MM.1S (cell line): Measurements from ENCODE around the gene DUSP14.
A peak's percentile ranks its signal among the peaks of the same experiment; 100 is the strongest.
"Not testable (repeated sequence)": the region's sequence is repeated elsewhere in the genome, so short reads cannot be mapped to it uniquely, and the experiment has no call there.

Source experiments
- DNase-seq: peaks from one replicate; pipeline ENCODE4 v3.0.0-alpha.2; 2015
- H2AFZ ChIP-seq: fragments of 300-600 bp; sonication (generic); 2 replicates; pipeline ENCODE4 v1.6.0; 2016; ENCODE audit warnings: antibody characterized with exemption, low read length
- H3F3A ChIP-seq: fragments of 300-600 bp; sonication (generic); 2 replicates; pipeline ENCODE4 v1.6.1; 2016; ENCODE audit warnings: mild to moderate bottlenecking, antibody characterized with exemption, low read length, moderate library complexity, mixed read lengths; ENCODE audit not compliant: insufficient read depth
- H3K27ac ChIP-seq: fragments of 300-600 bp; sonication (generic); 2 replicates; pipeline ENCODE4 v1.5.1; 2016; ENCODE audit warnings: mild to moderate bottlenecking, low read length
- H3K27me3 ChIP-seq: fragments of 300-600 bp; sonication (generic); replicated peaks from 2 replicates; pipeline ENCODE4 v1.6.0; 2016; ENCODE audit warnings: low read length; ENCODE audit not compliant: insufficient read depth
- H3K36me3 ChIP-seq: fragments of 300-600 bp; sonication (generic); replicated peaks from 2 replicates; pipeline ENCODE4 v1.6.1; 2016; ENCODE audit warnings: mild to moderate bottlenecking, low read length, mixed read lengths; ENCODE audit not compliant: insufficient read depth
- H3K4me1 ChIP-seq: fragments of 300-600 bp; sonication (generic); 2 replicates; pipeline ENCODE4 v1.6.1; 2016; ENCODE audit warnings: low read length, mixed read lengths
- H3K4me2 ChIP-seq: fragments of 300-600 bp; sonication (generic); 2 replicates; pipeline ENCODE4 v1.6.0; 2016; ENCODE audit warnings: low read depth, low read length
- H3K4me3 ChIP-seq: fragments of 300-600 bp; sonication (generic); 2 replicates; pipeline ENCODE4 v1.5.1; 2016; ENCODE audit warnings: low read length, mixed read lengths
- H3K79me2 ChIP-seq: fragments of 300-600 bp; sonication (generic); 2 replicates; pipeline ENCODE4 v1.6.1; 2016; ENCODE audit warnings: mixed run types, low read length, mixed read lengths
- H3K9ac ChIP-seq: fragments of 300-600 bp; sonication (generic); 2 replicates; pipeline ENCODE4 v1.6.1; 2016; ENCODE audit warnings: low read length, mixed read lengths
- H3K9me2 ChIP-seq: fragments of 300-600 bp; sonication (generic); replicated peaks from 2 replicates; pipeline ENCODE4 v1.6.1; 2016; ENCODE audit warnings: mild to moderate bottlenecking, low read length, mixed read lengths; ENCODE audit not compliant: insufficient read depth
- H3K9me3 ChIP-seq: fragments of 300-600 bp; sonication (generic); replicated peaks from 2 replicates; pipeline ENCODE4 v1.6.1; 2016; ENCODE audit warnings: mild to moderate bottlenecking, low read length, mixed read lengths; ENCODE audit not compliant: insufficient read depth
- H4K20me1 ChIP-seq: fragments of 300-600 bp; sonication (generic); 2 replicates; pipeline ENCODE4 v1.6.1; 2016; ENCODE audit warnings: mild to moderate bottlenecking, low read length, moderate library complexity, mixed read lengths; ENCODE audit not compliant: insufficient read depth
- EZH2 ChIP-seq: fragments of 300-600 bp; sonication (generic); optimal IDR thresholded peaks from 2 replicates; pipeline ENCODE3; 2017; ENCODE audit warnings: low read depth, mild to moderate bottlenecking, antibody characterized with exemption, low read length, mixed read lengths
- EZH2phosphoT487 ChIP-seq: fragments of 300-600 bp; sonication (generic); IDR thresholded peaks from 2 replicates; pipeline ENCODE4 v1.6.1; 2018; ENCODE audit warnings: antibody characterized with exemption, low read length
- TF ChIP-seq, protein P1 (sequence below): fragments of 300-600 bp; sonication (generic); IDR thresholded peaks from 2 replicates; pipeline ENCODE4 v1.5.1; 2016; ENCODE audit warnings: antibody characterized with exemption, low read length, mixed read lengths

DUSP14 gene, protein sequence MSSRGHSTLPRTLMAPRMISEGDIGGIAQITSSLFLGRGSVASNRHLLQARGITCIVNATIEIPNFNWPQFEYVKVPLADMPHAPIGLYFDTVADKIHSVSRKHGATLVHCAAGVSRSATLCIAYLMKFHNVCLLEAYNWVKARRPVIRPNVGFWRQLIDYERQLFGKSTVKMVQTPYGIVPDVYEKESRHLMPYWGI

GRCh38 chr17:37489197-37490001 is at the start of gene DUSP14:
TSS of gene DUSP14 (plus strand) at chr17:37489891. CDS start at chr17:37512273, 22,382 bp downstream.
- Histone ChIP-seq H4K20me1 (no peaks in the 10 kb centered on the region), H3K4me3 (peak within 1 kb of the TSS; percentile 80), H3K27ac (peak within 1 kb of the TSS; percentile 82), H3K9me3 (no peaks in the 10 kb centered on the region), H3K9me2 (no peaks in the 10 kb centered on the region), H3F3A (peaks cover 11% of the 10 kb centered on the region), H3K4me2 (peak within 1 kb of the TSS; percentile 83), H3K9ac (peak within 1 kb of the TSS; percentile 82), H3K27me3 (no peaks in the 10 kb centered on the region), H2AFZ (peak within 1 kb of the TSS; percentile 82), H3K79me2 (peaks cover 41% of the 10 kb centered on the region), H3K4me1 (peaks cover 11% of the 10 kb centered on the region), H3K36me3 (no peaks in the 10 kb centered on the region)
- TF ChIP-seq EZH2 (no peak), EZH2phosphoT487 (no peak)
- TF ChIP-seq, protein P1, sequence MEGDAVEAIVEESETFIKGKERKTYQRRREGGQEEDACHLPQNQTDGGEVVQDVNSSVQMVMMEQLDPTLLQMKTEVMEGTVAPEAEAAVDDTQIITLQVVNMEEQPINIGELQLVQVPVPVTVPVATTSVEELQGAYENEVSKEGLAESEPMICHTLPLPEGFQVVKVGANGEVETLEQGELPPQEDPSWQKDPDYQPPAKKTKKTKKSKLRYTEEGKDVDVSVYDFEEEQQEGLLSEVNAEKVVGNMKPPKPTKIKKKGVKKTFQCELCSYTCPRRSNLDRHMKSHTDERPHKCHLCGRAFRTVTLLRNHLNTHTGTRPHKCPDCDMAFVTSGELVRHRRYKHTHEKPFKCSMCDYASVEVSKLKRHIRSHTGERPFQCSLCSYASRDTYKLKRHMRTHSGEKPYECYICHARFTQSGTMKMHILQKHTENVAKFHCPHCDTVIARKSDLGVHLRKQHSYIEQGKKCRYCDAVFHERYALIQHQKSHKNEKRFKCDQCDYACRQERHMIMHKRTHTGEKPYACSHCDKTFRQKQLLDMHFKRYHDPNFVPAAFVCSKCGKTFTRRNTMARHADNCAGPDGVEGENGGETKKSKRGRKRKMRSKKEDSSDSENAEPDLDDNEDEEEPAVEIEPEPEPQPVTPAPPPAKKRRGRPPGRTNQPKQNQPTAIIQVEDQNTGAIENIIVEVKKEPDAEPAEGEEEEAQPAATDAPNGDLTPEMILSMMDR = no peak
- peak; percentile 90 for DNase-seq

GRCh38 chr17:37440424-37440823 is 49.3 kb upstream of the DUSP14 start:
- Histone ChIP-seq H3K36me3 (no peaks in the 10 kb centered on the region; the same call in 1 of the 2 replicates), H3K79me2 (no peaks in the 10 kb centered on the region), H3K9ac (no peak overlapping the region)

GRCh38 chr17:37441369-37442014 is 48.2 kb upstream of the DUSP14 start:
- H3K9me3 ChIP-seq, H3K27me3 ChIP-seq, H3K36me3 ChIP-seq, H4K20me1 ChIP-seq, H3K4me3 ChIP-seq, H3K79me2 ChIP-seq, H3K9ac ChIP-seq, H3K9me2 ChIP-seq, H2AFZ ChIP-seq: not testable (repeated sequence)
- H3F3A ChIP-seq = peaks cover 14% of the 10 kb centered on the region
- peaks cover 22% of the 10 kb centered on the region for H3K4me1 ChIP-seq
- peak overlapping the region; percentile 77 for H3K27ac ChIP-seq
- H3K4me2 ChIP-seq = peak overlapping the region; percentile 1; the same call in 1 of the 2 replicates
- peak; percentile 38 for DNase-seq

More at GRCh38 chr17:37440424-37440823, 49.3 kb upstream of the DUSP14 start:
- Histone ChIP-seq H3K4me2 (peak overlapping the region; percentile 1; the same call in 1 of the 2 replicates), H3F3A (peaks cover 14% of the 10 kb centered on the region), H4K20me1 (no peaks in the 10 kb centered on the region), H2AFZ (no peak overlapping the region), H3K9me2 (no peaks in the 10 kb centered on the region), H3K27ac (peak overlapping the region; percentile 77; the same call in 1 of the 2 replicates), H3K27me3 (no peaks in the 10 kb centered on the region), H3K4me3 (no peak overlapping the region), H3K4me1 (peaks cover 22% of the 10 kb centered on the region), H3K9me3 (no peaks in the 10 kb centered on the region)
- peak; percentile 90 for DNase-seq
- TF ChIP-seq EZH2phosphoT487 (no peak), EZH2 (no peak)
- TF ChIP-seq, protein P1 = no peak
